Stimulated activated CD4-positive, alpha-beta T cell treated with anti-CD3 and anti-CD28 coated beads, Interleukin-2, amount 100 ng/mL, for 24 hours (primary cell): ENCODE measurements around the gene CCDC177.

Source experiments
- DNase-seq, 2 donors: peaks; one replicate each; pipeline ENCODE4 v3.0.0-alpha.2; 2020

CCDC177 gene

DNA sequence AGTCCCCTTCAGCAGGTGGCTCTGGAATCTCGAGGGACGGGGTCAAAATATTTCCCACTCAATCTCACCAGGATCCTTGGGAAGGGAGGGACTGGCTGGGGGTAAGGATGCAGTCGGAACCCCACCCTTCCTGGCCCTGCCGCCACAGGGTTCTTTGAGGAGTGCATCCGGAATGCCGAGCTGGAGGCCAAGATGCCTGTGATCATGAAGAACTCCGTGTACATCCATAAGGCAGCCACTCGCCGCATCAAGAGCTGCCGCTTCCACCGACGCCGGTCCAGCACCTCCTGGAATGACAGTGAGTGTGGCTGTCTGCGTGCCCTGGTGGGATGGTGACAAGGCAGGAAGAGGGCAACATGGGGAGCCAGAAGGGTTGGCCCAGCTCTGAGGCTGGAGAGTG lies 47.0 kb downstream of the CCDC177 start:
- DNase-seq, result no peak

DNA sequence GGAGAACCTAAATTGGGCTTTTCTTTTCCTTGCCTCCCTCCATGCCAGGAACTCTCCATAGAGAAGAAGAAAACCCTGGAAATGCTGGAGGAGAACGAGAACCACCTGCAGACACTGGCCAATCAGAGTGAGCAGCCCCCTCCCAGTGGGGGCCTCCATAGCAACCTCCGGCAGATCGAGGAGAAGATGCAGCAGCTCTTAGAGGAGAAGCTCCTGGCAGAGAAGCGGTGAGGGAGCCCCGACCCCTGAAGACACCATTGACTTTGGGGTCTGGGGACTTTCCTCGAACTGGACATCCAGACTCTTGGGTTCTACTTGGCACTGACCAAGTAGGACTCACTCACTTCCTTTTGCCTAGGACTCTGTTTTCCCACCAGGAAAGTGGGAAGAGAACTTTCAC lies 48.8 kb downstream of the CCDC177 start:
- no peak for DNase-seq

DNA sequence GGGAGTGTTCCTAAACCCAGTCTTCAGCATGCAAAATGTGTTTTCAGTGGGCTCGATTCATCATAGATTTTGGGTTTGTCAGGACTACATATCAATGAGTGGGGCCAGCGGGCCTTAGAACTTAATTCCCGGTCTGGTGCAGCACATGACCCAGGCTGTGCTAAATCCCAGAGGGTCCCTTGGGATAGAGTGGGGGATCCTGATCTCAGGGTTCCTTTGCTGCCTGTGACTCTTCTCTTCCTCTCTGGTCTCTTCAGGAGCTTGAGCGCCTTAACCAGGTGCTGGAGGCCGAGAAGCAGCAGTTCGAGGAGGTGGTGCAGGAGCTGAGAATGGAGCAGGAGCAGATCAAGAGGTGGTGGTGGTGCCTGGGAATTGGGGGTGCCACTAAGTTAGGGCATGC lies 52.6 kb downstream of the CCDC177 start:
- no peak for DNase-seq
